Esophagus (tissue), 2 donors: ENCODE measurements around the gene NFYC. TPM values are rescaled to one million over a fixed set of nuclear protein-coding genes. Genes with fewer than 3 reads are reported as not detected.

ENCODE experiments used
- H3K27ac ChIP-seq, 2 donors: one replicate each; pipeline ENCODE4 v1.5.1; 2013; ENCODE audit warnings: low read depth in 2 of 2, mild to moderate bottlenecking in 2 of 2, inconsistent platforms in 1 of 2, low read length in 1 of 2, moderate library complexity in 1 of 2
- H3K27me3 ChIP-seq, 2 donors: one replicate each; pipeline ENCODE4 v1.6.1; 2013; ENCODE audit warnings: low read length in 2 of 2, control low read depth in 1 of 2, mild to moderate bottlenecking in 1 of 2; ENCODE audit not compliant: insufficient read depth in 2 of 2, control insufficient read depth in 1 of 2
- H3K36me3 ChIP-seq, 2 donors: one replicate each; pipeline ENCODE4 v1.6.1; 2013; ENCODE audit warnings: low read length in 1 of 2; ENCODE audit not compliant: control insufficient read depth in 2 of 2, insufficient read depth in 2 of 2
- H3K4me1 ChIP-seq, 2 donors: one replicate each; pipeline ENCODE4 v1.6.1; 2013; ENCODE audit warnings: low read length in 1 of 2; ENCODE audit not compliant: control insufficient read depth in 2 of 2, insufficient read depth in 2 of 2
- H3K4me3 ChIP-seq, 2 donors: one replicate each; pipeline ENCODE4 v1.5.1; 2013; ENCODE audit warnings: low read length in 2 of 2, mild to moderate bottlenecking in 2 of 2, low read depth in 1 of 2, moderate library complexity in 1 of 2
- H3K9me3 ChIP-seq, 2 donors: one replicate each; pipeline ENCODE4 v1.6.1; 2013; ENCODE audit warnings: mild to moderate bottlenecking in 2 of 2, low read depth in 1 of 2, low read length in 1 of 2, moderate library complexity in 1 of 2; ENCODE audit not compliant: control insufficient read depth in 2 of 2, insufficient read depth in 1 of 2
- WGBS, 2 donors: extraction: QIAGEN DNeasy Blood & Tissue Kit; methylation state at CpG; one replicate each; pipeline ENCODE4 v1.1.7; 2013; 5-methylcytosine and 5-hydroxymethylcytosine counted together
- polyA plus RNA-seq, 2 donors: library from polyadenylated mRNA; stranded (reverse); fragments of 200-250 nt; gene quantifications; one replicate each; pipeline ENCODE4 v1.2.3, GENCODE V29; 2013
- donor health status: healthy with polysubstance abuse.
- donor health status: Bipolar disorder and iron deficiency.

The NFYC gene
- polyA plus RNA-seq, 2 donors = 24.8 to 37.2 TPM

DNA sequence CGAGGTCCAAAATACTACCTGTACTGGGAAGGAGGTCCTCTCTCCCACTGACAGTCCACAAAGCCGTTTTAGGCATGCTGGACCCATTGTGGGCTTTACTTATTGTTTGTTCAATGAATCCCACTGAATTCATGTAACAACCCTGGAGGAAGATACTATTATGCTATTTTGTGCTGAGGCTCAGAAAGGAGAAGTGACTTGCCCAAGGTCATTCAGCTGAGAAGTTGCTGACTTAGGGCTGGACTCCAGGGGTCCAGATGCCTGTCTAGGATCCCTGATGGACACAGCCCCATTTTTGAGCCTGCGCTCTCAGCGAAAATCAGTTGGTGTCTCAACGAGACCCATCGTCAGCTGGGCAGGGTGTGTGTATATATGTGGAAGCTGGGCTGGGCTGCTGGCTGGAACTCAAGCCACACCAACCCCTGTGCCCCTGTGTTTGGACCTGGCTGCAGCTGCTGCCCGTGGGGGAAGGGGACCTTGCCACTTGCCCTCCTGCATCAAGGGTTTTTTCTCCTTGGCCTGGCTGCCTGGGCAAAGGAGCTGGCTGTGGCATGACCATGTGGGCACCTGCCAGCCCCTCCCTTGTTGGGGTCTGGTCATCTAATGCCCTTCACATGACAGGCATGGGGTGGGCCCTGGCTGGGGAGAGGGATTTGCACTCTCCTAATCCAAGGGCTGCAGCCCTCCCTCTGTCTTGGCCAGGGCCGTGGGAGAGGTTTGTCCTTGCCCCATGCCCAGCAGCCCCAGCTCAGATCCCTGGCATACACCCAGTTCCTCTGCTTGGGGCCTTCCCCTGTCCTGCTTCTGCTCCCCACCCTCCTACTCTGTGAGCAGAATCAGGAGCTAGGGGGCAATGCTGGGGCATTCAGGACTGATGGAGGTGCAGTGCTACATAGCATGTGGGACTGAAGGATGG is 107.1 kb downstream of the NFYC start:
- Histone ChIP-seq H3K27me3 (no peaks in the 10 kb centered on the region), H3K4me3 (no peak overlapping the region), H3K4me1 (peaks cover 0 to 15% of the 10 kb centered on the region in 2 donors), H3K27ac (peak overlapping the region in 1 of 2 donors; percentile 51), H3K9me3 (no peaks in the 10 kb centered on the region), H3K36me3 (no peaks in the 10 kb centered on the region)
- 76 to 77% methylated on average over 8 of the region's 8 CpGs for WGBS, 2 donors

DNA sequence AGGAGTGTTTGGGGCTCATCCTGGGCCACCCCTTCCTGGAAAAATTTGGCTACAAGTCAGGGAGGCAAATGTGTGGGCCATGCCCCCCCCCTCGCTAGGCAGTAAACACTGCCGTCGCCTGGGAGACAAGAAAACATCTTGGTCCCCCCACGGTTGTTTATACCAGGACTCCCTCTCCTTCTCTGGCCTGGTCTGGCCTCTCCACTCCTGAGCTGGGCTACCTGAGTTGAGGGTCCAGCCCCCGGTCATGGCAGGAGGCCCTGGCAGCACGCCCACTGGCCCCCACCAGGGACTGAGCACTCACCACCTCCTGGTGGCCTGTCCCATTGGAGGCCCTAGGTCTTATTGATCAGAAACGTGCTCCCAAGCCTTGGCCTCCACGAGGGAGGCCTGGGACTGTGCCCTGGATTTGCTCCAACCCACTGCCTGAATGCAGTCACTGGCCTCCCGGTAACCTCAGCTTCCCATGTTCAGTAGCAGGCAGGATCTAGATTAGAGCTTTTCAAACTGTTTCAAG is 107.9 kb downstream of the NFYC start:
- 48% methylated on average over 9 of the region's 9 CpGs for WGBS, 2 donors
- Histone ChIP-seq H3K9me3 (no peaks in the 10 kb centered on the region), H3K27ac (peak overlapping the region in 1 of 2 donors; percentile 51), H3K36me3 (no peaks in the 10 kb centered on the region), H3K27me3 (no peaks in the 10 kb centered on the region), H3K4me3 (no peak overlapping the region), H3K4me1 (peaks cover 0 to 15% of the 10 kb centered on the region in 2 donors)

DNA sequence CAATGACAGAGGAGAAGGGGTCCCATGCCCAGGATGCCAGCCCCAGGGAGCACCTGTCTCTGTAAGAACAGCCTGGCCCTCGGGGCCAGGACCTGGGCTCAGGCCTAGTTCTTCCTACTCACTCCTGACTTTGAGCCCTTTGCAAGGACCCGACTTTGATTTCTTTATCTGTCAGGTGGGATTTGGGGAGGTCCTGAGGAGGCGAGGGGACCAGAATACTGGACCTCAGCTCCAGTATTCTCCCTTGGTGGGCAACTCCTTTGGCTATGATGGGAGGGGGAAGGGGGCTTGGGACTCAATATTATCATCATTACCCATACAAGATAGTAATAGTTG is 110.2 kb downstream of the NFYC start:
- Histone ChIP-seq H3K4me1 (peaks cover 0 to 15% of the 10 kb centered on the region in 2 donors), H3K27me3 (no peaks in the 10 kb centered on the region), H3K27ac (peak overlapping the region in 1 of 2 donors; percentile 36), H3K9me3 (no peaks in the 10 kb centered on the region), H3K4me3 (peak overlapping the region; percentile 36 to 44), H3K36me3 (no peaks in the 10 kb centered on the region)
- WGBS, 2 donors = 57 to 62% methylated on average over 3 of the region's 3 CpGs

DNA sequence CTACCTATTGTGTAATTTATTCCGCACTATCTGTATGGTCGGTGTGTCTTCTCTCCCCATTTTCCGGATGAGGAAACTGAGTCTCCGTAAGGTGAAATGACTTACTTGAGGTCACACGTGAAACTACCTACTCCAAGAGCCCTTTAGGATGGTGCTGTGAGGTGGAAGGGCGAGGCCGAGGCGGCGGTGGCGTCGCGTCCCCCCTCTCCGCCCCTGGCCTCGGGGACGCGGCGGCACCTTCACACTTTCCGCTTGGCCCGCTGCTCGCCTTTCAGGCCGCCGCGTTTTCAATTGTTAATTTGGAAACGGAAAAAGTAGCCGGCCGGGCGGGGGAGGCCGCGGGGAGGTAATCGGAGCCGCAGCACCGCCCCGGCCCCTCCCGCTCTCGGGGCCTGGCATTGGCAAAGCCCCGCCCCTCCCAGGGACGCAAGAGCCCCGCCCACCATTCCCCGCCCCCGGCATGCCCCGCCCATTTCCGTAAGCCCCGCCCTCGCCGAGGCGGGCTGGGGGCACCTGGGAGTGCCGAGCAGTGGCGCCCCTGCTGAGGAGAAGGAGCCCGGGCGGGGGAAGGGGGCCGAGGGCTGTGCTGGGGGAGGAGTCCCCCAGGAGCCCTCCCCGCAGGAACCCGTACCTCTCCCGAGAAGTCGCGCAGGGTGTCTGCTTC is 110.7 kb downstream of the NFYC start:
- H3K36me3 ChIP-seq = no peaks in the 10 kb centered on the region
- H3K9me3 ChIP-seq = no peaks in the 10 kb centered on the region
- H3K4me3 ChIP-seq = peak overlapping the region; percentile 36 to 44
- H3K27ac ChIP-seq = peak overlapping the region; percentile 36 to 88
- H3K4me1 ChIP-seq = peaks cover 0 to 15% of the 10 kb centered on the region in 2 donors
- WGBS, 2 donors = 6 to 7% methylated on average over 44 to 56 of the region's 56 CpGs
- no peaks in the 10 kb centered on the region for H3K27me3 ChIP-seq

DNA sequence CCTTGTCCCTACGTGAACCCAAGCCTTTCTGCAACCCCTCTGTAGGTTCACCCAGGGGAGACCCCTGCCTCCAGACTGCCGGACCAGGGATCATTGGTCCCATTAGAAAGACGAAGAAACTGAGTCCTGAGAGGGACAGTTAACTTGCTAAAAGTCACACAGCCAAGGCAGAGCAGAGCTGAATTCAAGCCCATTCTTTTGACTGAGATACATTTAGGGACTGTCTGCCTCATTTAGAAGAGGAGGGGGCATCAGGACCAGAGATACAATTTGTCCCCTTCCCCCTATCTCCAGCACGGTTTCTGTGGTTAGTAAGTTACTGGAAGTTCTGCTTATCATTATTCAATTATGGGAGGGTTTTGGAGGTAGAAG is 111.2 kb downstream of the NFYC start:
- Histone ChIP-seq H3K4me1 (peaks cover 0 to 15% of the 10 kb centered on the region in 2 donors), H3K9me3 (no peaks in the 10 kb centered on the region), H3K36me3 (no peaks in the 10 kb centered on the region), H3K4me3 (peak overlapping the region in 1 of 2 donors; percentile 44), H3K27me3 (no peaks in the 10 kb centered on the region), H3K27ac (peak overlapping the region; percentile 23 to 69)
- 42 to 45% methylated on average over 4 of the region's 4 CpGs for WGBS, 2 donors

DNA sequence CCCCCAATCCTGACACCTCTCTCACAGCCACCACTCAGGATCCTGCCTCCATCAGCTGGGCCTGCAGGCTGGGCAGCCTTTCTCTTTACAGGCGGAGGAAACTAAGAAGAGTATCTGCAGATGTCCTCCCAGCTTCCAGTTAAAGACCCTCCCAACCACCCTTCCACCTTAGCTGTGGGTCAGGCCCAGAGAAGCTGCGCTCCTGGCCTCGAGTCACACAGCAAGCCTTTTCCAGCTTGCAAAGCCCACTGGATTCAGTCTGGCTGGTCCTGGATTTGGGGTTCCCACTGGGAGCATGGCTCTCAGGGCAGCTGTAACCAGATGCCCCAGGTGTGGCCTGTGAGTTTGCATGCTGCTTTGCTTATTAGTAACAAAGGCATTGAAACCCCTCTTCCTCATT is 111.9 kb downstream of the NFYC start:
- Histone ChIP-seq H3K27ac (peak overlapping the region in 1 of 2 donors; percentile 40), H3K36me3 (no peaks in the 10 kb centered on the region), H3K4me3 (no peak overlapping the region), H3K9me3 (no peaks in the 10 kb centered on the region), H3K27me3 (no peaks in the 10 kb centered on the region), H3K4me1 (peaks cover 0 to 15% of the 10 kb centered on the region in 2 donors)
- 85 to 86% methylated on average over 3 of the region's 3 CpGs for WGBS, 2 donors

DNA sequence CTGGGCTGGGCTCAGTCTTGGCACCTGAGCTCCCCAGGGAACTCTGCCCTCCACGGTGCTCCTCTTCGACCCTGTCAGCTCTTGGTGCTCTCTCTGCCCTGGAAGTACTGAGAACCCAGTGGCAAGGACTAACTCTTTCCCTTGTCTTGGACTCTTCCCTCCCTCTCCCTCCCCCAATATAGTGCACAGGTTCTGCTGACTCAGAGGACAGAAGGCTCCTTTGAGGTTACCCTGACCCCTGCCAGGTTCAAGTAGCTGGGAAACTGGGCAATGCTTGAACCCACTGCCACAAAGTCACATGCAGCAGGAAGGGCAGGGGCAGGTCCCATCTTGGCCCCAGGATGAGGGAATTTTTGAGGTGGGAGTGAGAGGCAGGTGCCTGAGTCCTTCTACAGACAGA is 112.4 kb downstream of the NFYC start:
- peaks cover 0 to 12% of the 10 kb centered on the region in 2 donors for H3K4me1 ChIP-seq
- H3K4me3 ChIP-seq = no peak overlapping the region
- WGBS, 2 donors = 51 to 69% methylated on average over 2 of the region's 2 CpGs
- H3K27me3 ChIP-seq = no peaks in the 10 kb centered on the region
- no peak overlapping the region for H3K27ac ChIP-seq
- no peaks in the 10 kb centered on the region for H3K36me3 ChIP-seq
- H3K9me3 ChIP-seq = no peaks in the 10 kb centered on the region

DNA sequence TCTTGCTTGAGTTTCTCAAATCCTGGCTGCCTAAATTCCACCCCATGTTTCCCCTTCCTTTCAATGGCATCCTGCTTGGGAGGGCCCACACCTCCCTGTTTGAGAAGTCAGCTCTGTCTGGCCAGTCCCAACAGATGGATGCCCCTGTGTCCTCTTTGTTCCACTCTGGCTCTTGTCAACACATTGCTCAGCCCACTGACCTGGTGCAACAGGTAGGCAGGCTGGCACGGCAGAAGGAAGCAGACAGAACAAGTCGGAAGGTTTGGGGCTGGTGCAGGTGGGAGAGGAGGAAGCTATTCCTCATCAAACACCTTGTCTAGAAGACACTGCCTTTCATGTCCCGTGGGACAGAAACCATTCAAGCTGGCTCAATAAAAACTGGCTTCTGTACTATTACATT is 114.7 kb downstream of the NFYC start:
- peaks cover 0 to 9% of the 10 kb centered on the region in 2 donors for H3K4me1 ChIP-seq
- H3K9me3 ChIP-seq = no peaks in the 10 kb centered on the region
- H3K36me3 ChIP-seq = no peaks in the 10 kb centered on the region
- 59 to 62% methylated on average over 3 of the region's 3 CpGs for WGBS, 2 donors
- H3K27ac ChIP-seq = peak overlapping the region in 1 of 2 donors; percentile 50
- H3K27me3 ChIP-seq = no peaks in the 10 kb centered on the region
- H3K4me3 ChIP-seq = no peak overlapping the region

DNA sequence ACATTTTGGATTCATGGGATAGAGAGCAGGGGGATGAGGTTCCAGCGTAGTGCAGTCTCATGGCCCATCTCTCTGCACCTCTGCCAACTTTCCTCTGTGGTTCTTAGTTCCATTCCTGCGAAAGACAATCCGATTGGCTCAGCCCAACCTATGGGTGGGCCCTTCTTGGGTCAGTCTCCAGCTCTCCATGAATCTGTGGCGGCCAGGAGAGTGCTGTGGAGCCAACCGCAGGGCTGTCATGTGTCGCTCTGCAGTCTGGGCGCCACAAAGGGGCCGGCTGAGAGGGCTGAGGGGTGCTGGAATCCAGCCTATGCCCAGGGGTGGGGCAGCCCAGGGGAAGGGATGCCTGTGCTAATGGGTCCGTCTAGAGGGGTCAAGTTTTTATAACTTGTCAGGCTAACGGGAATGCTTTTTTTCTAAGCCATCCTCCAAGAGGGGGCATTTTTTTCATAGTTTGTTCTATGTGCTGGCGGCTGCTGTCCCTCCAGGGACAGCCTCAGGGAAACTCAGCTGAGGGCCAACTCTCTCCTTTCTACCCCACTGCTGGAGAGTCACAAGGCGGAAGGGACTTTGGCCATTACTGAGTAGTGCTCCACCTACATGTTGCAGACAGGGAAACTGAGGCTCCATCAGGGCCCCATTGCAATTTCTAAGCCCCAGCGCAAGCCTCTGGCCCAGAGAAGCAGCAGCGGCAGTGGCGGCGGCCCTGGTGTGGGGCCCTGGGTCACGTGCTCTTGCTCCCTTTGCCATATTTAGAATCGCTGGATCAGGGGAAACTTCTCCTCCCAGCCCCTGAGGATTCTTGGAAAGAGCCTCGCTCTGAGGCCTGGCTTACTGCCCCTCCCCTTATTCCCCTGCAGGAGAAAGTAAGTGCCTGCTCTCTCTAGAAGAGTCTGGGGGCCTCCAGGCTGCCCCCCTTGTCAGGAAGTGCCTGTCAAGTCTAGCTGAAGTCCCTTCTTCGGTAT is 115.5 kb downstream of the NFYC start:
- H3K27ac ChIP-seq = no peak overlapping the region
- WGBS, 2 donors = 66 to 71% methylated on average over 20 of the region's 20 CpGs
- no peak overlapping the region for H3K4me3 ChIP-seq
- no peaks in the 10 kb centered on the region for H3K27me3 ChIP-seq
- no peaks in the 10 kb centered on the region for H3K9me3 ChIP-seq
- H3K4me1 ChIP-seq = peaks cover 0 to 1% of the 10 kb centered on the region in 2 donors
- H3K36me3 ChIP-seq = no peaks in the 10 kb centered on the region
